COR-L47 (cell line): ENCODE data around the gene KCNJ6.

Experiments
- DNase-seq: peaks from one replicate; lab custom pipeline; 2025; lab: John Stamatoyannopoulos, UW

KCNJ6 gene

GRCh38 chr21:37815893-37816292 lies 100.4 kb downstream of the KCNJ6 start:
- DNase-seq, result no peak

- DNase-seq, result no peak
Measured at GRCh38 chr21:37811711-37812110, 104.5 kb downstream of the KCNJ6 start.

- no peak for DNase-seq
Measured at GRCh38 chr21:37808261-37808660, 108.0 kb downstream of the KCNJ6 start.

GRCh38 chr21:37805266-37805665 lies 111.0 kb downstream of the KCNJ6 start:
- no peak for DNase-seq

- no peak for DNase-seq
Measured at GRCh38 chr21:37804001-37804400, 112.3 kb downstream of the KCNJ6 start.

- no peak for DNase-seq
Measured at GRCh38 chr21:37803101-37803651, 113.1 kb downstream of the KCNJ6 start.

- no peak for DNase-seq
Measured at GRCh38 chr21:37800456-37801061, 115.7 kb downstream of the KCNJ6 start.

GRCh38 chr21:37800057-37800455 lies 116.2 kb downstream of the KCNJ6 start:
- DNase-seq, result no peak

- DNase-seq, result no peak
Measured at GRCh38 chr21:37799211-37800056, 116.8 kb downstream of the KCNJ6 start.

- DNase-seq, result no peak
Measured at GRCh38 chr21:37797403-37797802, 118.9 kb downstream of the KCNJ6 start.

GRCh38 chr21:37796011-37796410 lies 120.2 kb downstream of the KCNJ6 start:
- DNase-seq, result no peak

- DNase-seq, result no peak
Measured at GRCh38 chr21:37793660-37794059, 122.6 kb downstream of the KCNJ6 start.

GRCh38 chr21:37792046-37792445 lies 124.2 kb downstream of the KCNJ6 start:
- no peak for DNase-seq

- DNase-seq, result no peak
Measured at GRCh38 chr21:37790905-37791304, 125.4 kb downstream of the KCNJ6 start.

GRCh38 chr21:37788503-37788902 lies 127.8 kb downstream of the KCNJ6 start:
- DNase-seq, result no peak

GRCh38 chr21:37787456-37787855 lies 128.8 kb downstream of the KCNJ6 start:
- no peak for DNase-seq

- no peak for DNase-seq
Measured at GRCh38 chr21:37784591-37785318, 131.5 kb downstream of the KCNJ6 start.

GRCh38 chr21:37783016-37783415 lies 133.2 kb downstream of the KCNJ6 start:
- no peak for DNase-seq

GRCh38 chr21:37780991-37781983 lies 135.0 kb downstream of the KCNJ6 start:
- DNase-seq, result no peak

- DNase-seq, result no peak
Measured at GRCh38 chr21:37771181-37771580, 145.1 kb downstream of the KCNJ6 start.

GRCh38 chr21:37770461-37770860 lies 145.8 kb downstream of the KCNJ6 start:
- no peak for DNase-seq
